SU-DHL-6 (cell line): Measurements from ENCODE around the gene DDX46.

Source experiments
- H2AFZ ChIP-seq: fragments of 200-600 bp; sonication (generic); 2 replicates; pipeline ENCODE4 v1.6.1; 2014; ENCODE audit warnings: low read depth, mild to moderate bottlenecking, moderate library complexity, mixed read lengths, antibody characterized with exemption, low read length; ENCODE audit not compliant: severe bottlenecking
- H3F3A ChIP-seq: fragments of 200-600 bp; shearing (Covaris generic); 2 replicates; pipeline ENCODE4 v1.6.0; 2016; ENCODE audit warnings: antibody characterized with exemption, mild to moderate bottlenecking; ENCODE audit not compliant: insufficient read depth
- H3K27ac ChIP-seq: fragments of 200-600 bp; sonication (generic); 2 replicates; pipeline ENCODE4 v1.5.1; 2016; ENCODE audit warnings: low read depth, mild to moderate bottlenecking, low read length, moderate library complexity, mixed read lengths
- H3K27me3 ChIP-seq: fragments of 200-600 bp; sonication (generic), shearing (Covaris generic); 2 replicates; pipeline ENCODE4 v1.6.0; 2014; ENCODE audit warnings: mild to moderate bottlenecking, low read length
- H3K36me3 ChIP-seq: fragments of 200-600 bp; sonication (generic); 2 replicates; pipeline ENCODE4 v1.6.1; 2014; ENCODE audit warnings: mild to moderate bottlenecking, low read length, mixed read lengths
- H3K4me2 ChIP-seq: fragments of 300-600, 200-600 bp; shearing (Covaris generic), sonication (generic); 2 replicates; pipeline ENCODE4 v1.6.0; 2014; ENCODE audit warnings: low read length, low read depth, mild to moderate bottlenecking; ENCODE audit not compliant: poor library complexity, severe bottlenecking
- H3K4me3 ChIP-seq: fragments of 200-600 bp; sonication (generic); 2 replicates; pipeline ENCODE4 v1.5.1; 2014; ENCODE audit warnings: antibody characterized with exemption, low read length, mild to moderate bottlenecking, mixed read lengths; ENCODE audit not compliant: insufficient read depth, poor library complexity, severe bottlenecking
- H3K79me2 ChIP-seq: fragments of 200-600 bp; sonication (generic); 2 replicates; pipeline ENCODE4 v1.6.1; 2014; ENCODE audit warnings: mild to moderate bottlenecking, low read length, moderate library complexity; ENCODE audit not compliant: insufficient read depth
- H3K9ac ChIP-seq: fragments of 200-600 bp; sonication (generic); 2 replicates; pipeline ENCODE4 v1.7.0; 2014; ENCODE audit warnings: mild to moderate bottlenecking, low read length
- H3K9me2 ChIP-seq: fragments of 200-600 bp; sonication (generic); replicated peaks from 2 replicates; pipeline ENCODE4 v1.6.1; 2014; ENCODE audit warnings: low read length; ENCODE audit not compliant: insufficient read depth
- H3K9me3 ChIP-seq: fragments of 200-600 bp; sonication (generic); 2 replicates; pipeline ENCODE4 v1.6.1; 2014; ENCODE audit warnings: low read length, mixed read lengths; ENCODE audit not compliant: insufficient read depth
- H4K20me1 ChIP-seq: fragments of 200-600 bp; sonication (generic); 2 replicates; pipeline ENCODE4 v1.6.1; 2014; ENCODE audit warnings: low read depth, mild to moderate bottlenecking, antibody characterized with exemption, low read length, moderate library complexity, mixed read lengths
- CTCF ChIP-seq: fragments of 200-600 bp; sonication (generic); IDR thresholded peaks from one replicate; pipeline ENCODE4 v1.5.1; 2017; ENCODE audit warnings: antibody characterized with exemption, mild to moderate bottlenecking, low read length, moderate library complexity; ENCODE audit not compliant: insufficient read depth, poor library complexity, severe bottlenecking
- EZH2phosphoT487 ChIP-seq: fragments of 200-600 bp; sonication (generic), shearing (Covaris generic); conservative IDR thresholded peaks from 2 replicates; pipeline ENCODE4 v1.6.1; 2018; ENCODE audit warnings: mild to moderate bottlenecking, antibody characterized with exemption, low read length, moderate library complexity, mixed read lengths

Gene DDX46

GRCh38 chr5:134877159-134877558 is 118.6 kb downstream of the DDX46 start:
- Histone ChIP-seq H3K27ac (no peak overlapping the region; the same call in 1 of the 2 replicates), H3F3A (peaks cover 9% of the 10 kb centered on the region; the same call in 1 of the 2 replicates), H3K4me3 (no peak overlapping the region), H3K9me3 (no peaks in the 10 kb centered on the region), H3K4me2 (no peak overlapping the region), H2AFZ (no peak overlapping the region), H3K79me2 (peaks cover 54% of the 10 kb centered on the region), H4K20me1 (no peaks in the 10 kb centered on the region), H3K9ac (no peak overlapping the region; the same call in 1 of the 2 replicates), H3K36me3 (no peaks in the 10 kb centered on the region), H3K9me2 (no peaks in the 10 kb centered on the region), H3K27me3 (no peaks in the 10 kb centered on the region)
- TF ChIP-seq EZH2phosphoT487 (no peak), CTCF (no peak)

- no peak overlapping the region for H2AFZ ChIP-seq
- no peak overlapping the region for H3K4me2 ChIP-seq
- no peaks in the 10 kb centered on the region for H4K20me1 ChIP-seq
- no peak overlapping the region for H3K9ac ChIP-seq
- H3K4me3 ChIP-seq = no peak overlapping the region
- no peak overlapping the region for H3K27ac ChIP-seq
- no peak for TF ChIP-seq EZH2phosphoT487
- TF ChIP-seq CTCF = no peak
- peaks cover 54% of the 10 kb centered on the region for H3K79me2 ChIP-seq
- H3K9me2 ChIP-seq = no peaks in the 10 kb centered on the region
- H3K9me3 ChIP-seq = no peaks in the 10 kb centered on the region
- no peaks in the 10 kb centered on the region for H3K36me3 ChIP-seq
- no peaks in the 10 kb centered on the region for H3K27me3 ChIP-seq
- H3F3A ChIP-seq = peaks cover 4% of the 10 kb centered on the region; the same call in 1 of the 2 replicates
Measured at GRCh38 chr5:134878403-134878802, 119.8 kb downstream of the DDX46 start.

GRCh38 chr5:134879456-134879855 is 120.9 kb downstream of the DDX46 start:
- no peaks in the 10 kb centered on the region for H3K9me3 ChIP-seq
- H3K9me2 ChIP-seq = no peaks in the 10 kb centered on the region
- no peak overlapping the region for H3K4me2 ChIP-seq
- H4K20me1 ChIP-seq = no peaks in the 10 kb centered on the region
- no peak overlapping the region for H2AFZ ChIP-seq
- H3F3A ChIP-seq = 0 out of 2 replicates have a peak, but pooled peaks cover 4% of the 10 kb centered on the region
- H3K36me3 ChIP-seq = no peaks in the 10 kb centered on the region
- no peak overlapping the region for H3K4me3 ChIP-seq
- no peak overlapping the region for H3K9ac ChIP-seq
- H3K79me2 ChIP-seq = peaks cover 53% of the 10 kb centered on the region
- no peak for TF ChIP-seq CTCF
- no peak for TF ChIP-seq EZH2phosphoT487
- no peaks in the 10 kb centered on the region for H3K27me3 ChIP-seq
- H3K27ac ChIP-seq = no peak overlapping the region
